ENCODE data around the gene CEACAM1.

- TF ChIP-seq BDP1 (IDR thresholded peaks at IDR 0.05; ENCODE audit: insufficient read depth, insufficient read length) (no peak), NFYB (IDR thresholded peaks at IDR 0.05; ENCODE audit: extremely low read depth, insufficient read length) (no peak), YBX1 (IDR thresholded peaks at IDR 0.05) (no peak), EP300 (IDR thresholded peaks at IDR 0.05; ENCODE audit: low read length) (no peak), ZMIZ1 (IDR thresholded peaks at IDR 0.05; ENCODE audit: low read depth in 2 of 2, low read length in 2 of 2) (no peak), TBP (optimal IDR thresholded peaks at IDR 0.05; ENCODE audit: low read depth, low read length) (no peak), CCAR2 (IDR thresholded peaks at IDR 0.05; ENCODE audit: low read depth, low read length) (no peak)
Observed at GRCh38 chr19:42547929-42548328, 19.6 kb upstream of the CEACAM1 start.

All from K562 (cell line).